GM12878 (cell line): ENCODE data around the gene IKZF1. TPM values are rescaled to one million over a fixed set of nuclear protein-coding genes. Genes with fewer than 3 reads are reported as not detected.

Experiments used
- ASH2L ChIP-seq: fragments of 300-600, 200-600 bp; sonication (generic); IDR thresholded peaks from 2 replicates; pipeline ENCODE4 v1.6.1; 2017; ENCODE audit warnings: low read depth, mild to moderate bottlenecking, borderline replicate concordance
- EP300 ChIP-seq, 2 experiments: fragments of 150-350 bp in 1 of 2; IDR thresholded peaks; 2 replicates each; pipeline ENCODE4 v1.6.1; 2011 to 2012; ENCODE audit warnings: low read depth in 2 of 2, low read length in 2 of 2, borderline replicate concordance in 1 of 2, improper control_type of control experiment in 1 of 2, inconsistent platforms in 1 of 2; ENCODE audit not compliant: control insufficient read depth in 1 of 2
- FOXK2 ChIP-seq: fragments of 450-650 bp; IDR thresholded peaks from 2 replicates; pipeline ENCODE4 v1.6.1; 2017; ENCODE audit warnings: mild to moderate bottlenecking, moderate library complexity
- IKZF2 ChIP-seq, 2 experiments: fragments of 450-650 bp; IDR thresholded peaks; 2 replicates each; pipeline ENCODE4 v1.6.1; 2017; ENCODE audit warnings: mild to moderate bottlenecking in 2 of 2, moderate library complexity in 2 of 2
- IRF4 ChIP-seq: IDR thresholded peaks from 2 replicates; pipeline ENCODE4 v1.6.1; 2011; ENCODE audit warnings: low read depth, low read length
- KAT2A ChIP-seq: conservative IDR thresholded peaks from 2 replicates; pipeline ENCODE4 v1.6.1; 2011; ENCODE audit warnings: low read depth, low read length; ENCODE audit not compliant: control insufficient read depth
- KDM1A ChIP-seq: fragments of 200-600 bp; sonication (generic); IDR thresholded peaks from 2 replicates; pipeline ENCODE4 v1.6.1; 2016; ENCODE audit warnings: borderline replicate concordance
- MTA2 ChIP-seq: fragments of 450-650 bp; IDR thresholded peaks from 2 replicates; pipeline ENCODE4 v1.6.1; 2016; ENCODE audit warnings: low read depth, mild to moderate bottlenecking, moderate library complexity
- MXI1 ChIP-seq: fragments of 150-350 bp; IDR thresholded peaks from 2 replicates; pipeline ENCODE4 v1.6.1; 2011; ENCODE audit warnings: low read depth, mild to moderate bottlenecking, inconsistent platforms, low read length, improper control_type of control experiment
- NFIC ChIP-seq: IDR thresholded peaks from 2 replicates; pipeline ENCODE4 v1.6.1; 2012; ENCODE audit warnings: low read depth, mild to moderate bottlenecking, inconsistent platforms, low read length, moderate library complexity
- NFYB ChIP-seq: IDR thresholded peaks from 2 replicates; pipeline ENCODE4 v1.6.1; 2011; ENCODE audit warnings: low read depth, mild to moderate bottlenecking, low read length, improper control_type of control experiment, moderate library complexity; ENCODE audit not compliant: insufficient read depth
- NR2C2 ChIP-seq: IDR thresholded peaks from 2 replicates; pipeline ENCODE4 v1.6.1; 2011; ENCODE audit warnings: borderline replicate concordance, low read depth; ENCODE audit not compliant: control insufficient read depth, insufficient read length
- NRF1 ChIP-seq: conservative IDR thresholded peaks from 2 replicates; pipeline ENCODE4 v1.6.1; 2011; ENCODE audit warnings: mild to moderate bottlenecking, low read depth, low read length, improper control_type of control experiment
- RBBP5 ChIP-seq: fragments of 200-600 bp; sonication (generic); conservative IDR thresholded peaks from 2 replicates; pipeline ENCODE4 v1.6.1; 2016
- RELA ChIP-seq: fragments of 450-650 bp; IDR thresholded peaks from 2 replicates; pipeline ENCODE4 v1.8.0; 2014; ENCODE audit warnings: borderline replicate concordance; ENCODE audit not compliant: partially characterized antibody
- SMAD5 ChIP-seq: IDR thresholded peaks from 2 replicates; pipeline ENCODE4 v1.6.1; 2016; ENCODE audit warnings: antibody characterized with exemption, low read depth
- SP1 ChIP-seq: IDR thresholded peaks from one replicate; pipeline ENCODE4 v1.6.1; 2011; ENCODE audit warnings: low read depth, low read length
- TCF7 ChIP-seq: IDR thresholded peaks from 2 replicates; pipeline ENCODE4 v1.6.1; 2014; ENCODE audit warnings: antibody characterized with exemption, borderline replicate concordance
- USF2 ChIP-seq: IDR thresholded peaks from 2 replicates; pipeline ENCODE4 v1.6.1; 2011; ENCODE audit warnings: low read depth, low read length, improper control_type of control experiment, borderline replicate concordance
- ZBED1 ChIP-seq: IDR thresholded peaks from 2 replicates; pipeline ENCODE4 v1.6.1; 2016; ENCODE audit warnings: borderline replicate concordance
- ZBTB11 ChIP-seq: fragments of 450-650 bp; formaldehyde crosslinking; IDR thresholded peaks from 2 replicates; pipeline ENCODE4 v1.5.0; 2022; ENCODE audit warnings: mild to moderate bottlenecking, missing genetic modification characterization
- polyA plus RNA-seq, 11 experiments: library from polyadenylated mRNA; depleted of rRNA in 4 of 11; unstranded in 6 of 11; stranded (reverse) in 5 of 11; fragments of >200 nt; fragmentation: Nextera tagmentation in 4 of 11; fragmentation: Illumina TruSeq in 1 of 11; extraction: Ambion mirVana in 4 of 11; extraction: Trizol in 1 of 11; gene quantifications; 1 replicate in 1 of 11; 2 replicates in 10 of 11; pipeline versions ENCODE4 v1.2.1 to v1.2.3, GENCODE V29; 2011 to 2016; ENCODE audit warnings: inconsistent platforms in 2 of 11, missing spikeins in 2 of 11, low read depth in 1 of 11
- total RNA-seq, 4 experiments: library from RNA; depleted of rRNA in 3 of 4; stranded (reverse); fragments of >200 nt in 3 of 4; fragmentation: Illumina TruSeq in 1 of 4; extraction: Trizol in 1 of 4; gene quantifications; 2 replicates each; pipeline versions ENCODE4 v1.2.1 to v1.2.3, GENCODE V29; 2013 to 2021
- TF ChIP-seq, protein P1 (sequence below): fragments of 450-650 bp; formaldehyde crosslinking; IDR thresholded peaks from 2 replicates; pipeline ENCODE4 v1.4.0; 2022; ENCODE audit warnings: mild to moderate bottlenecking, moderate library complexity
- TF ChIP-seq, protein P2 (sequence below): IDR thresholded peaks from 2 replicates; pipeline ENCODE4 v1.6.1; 2011; ENCODE audit warnings: low read depth, mild to moderate bottlenecking, low read length, moderate library complexity, borderline replicate concordance; ENCODE audit errors: extremely low read depth
- TF ChIP-seq, protein P3 (sequence below): IDR thresholded peaks from 2 replicates; pipeline ENCODE4 v1.6.1; 2012; ENCODE audit warnings: low read depth, low read length, improper control_type of control experiment

Gene IKZF1
- total and polyA plus RNA-seq, 10 of the 15 experiments (the other 5 are each of a cell fraction or from before 2014, with no cell fraction given): 27.2 to 125 (median 71.6) TPM

DNA sequence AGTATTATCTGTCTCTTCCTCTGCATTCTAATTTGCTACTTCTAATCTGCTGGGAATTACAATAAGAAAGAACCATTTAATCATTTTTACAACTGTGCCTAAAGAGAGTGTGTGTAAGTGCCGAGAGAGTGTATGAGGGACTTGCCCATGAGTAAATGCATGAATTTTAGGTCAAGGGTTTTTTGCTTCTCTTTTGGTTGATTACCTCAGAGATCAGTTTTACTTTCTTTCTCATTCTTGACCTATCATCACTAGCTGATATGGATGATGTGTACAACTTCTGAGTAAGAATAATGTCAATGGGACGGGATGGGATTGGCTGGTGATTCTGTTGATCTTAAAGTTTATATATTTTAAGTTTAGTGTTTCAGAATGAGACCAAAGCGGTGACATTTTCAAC is 47.8 kb downstream of the IKZF1 start (continued):
- TF ChIP-seq, protein P1, sequence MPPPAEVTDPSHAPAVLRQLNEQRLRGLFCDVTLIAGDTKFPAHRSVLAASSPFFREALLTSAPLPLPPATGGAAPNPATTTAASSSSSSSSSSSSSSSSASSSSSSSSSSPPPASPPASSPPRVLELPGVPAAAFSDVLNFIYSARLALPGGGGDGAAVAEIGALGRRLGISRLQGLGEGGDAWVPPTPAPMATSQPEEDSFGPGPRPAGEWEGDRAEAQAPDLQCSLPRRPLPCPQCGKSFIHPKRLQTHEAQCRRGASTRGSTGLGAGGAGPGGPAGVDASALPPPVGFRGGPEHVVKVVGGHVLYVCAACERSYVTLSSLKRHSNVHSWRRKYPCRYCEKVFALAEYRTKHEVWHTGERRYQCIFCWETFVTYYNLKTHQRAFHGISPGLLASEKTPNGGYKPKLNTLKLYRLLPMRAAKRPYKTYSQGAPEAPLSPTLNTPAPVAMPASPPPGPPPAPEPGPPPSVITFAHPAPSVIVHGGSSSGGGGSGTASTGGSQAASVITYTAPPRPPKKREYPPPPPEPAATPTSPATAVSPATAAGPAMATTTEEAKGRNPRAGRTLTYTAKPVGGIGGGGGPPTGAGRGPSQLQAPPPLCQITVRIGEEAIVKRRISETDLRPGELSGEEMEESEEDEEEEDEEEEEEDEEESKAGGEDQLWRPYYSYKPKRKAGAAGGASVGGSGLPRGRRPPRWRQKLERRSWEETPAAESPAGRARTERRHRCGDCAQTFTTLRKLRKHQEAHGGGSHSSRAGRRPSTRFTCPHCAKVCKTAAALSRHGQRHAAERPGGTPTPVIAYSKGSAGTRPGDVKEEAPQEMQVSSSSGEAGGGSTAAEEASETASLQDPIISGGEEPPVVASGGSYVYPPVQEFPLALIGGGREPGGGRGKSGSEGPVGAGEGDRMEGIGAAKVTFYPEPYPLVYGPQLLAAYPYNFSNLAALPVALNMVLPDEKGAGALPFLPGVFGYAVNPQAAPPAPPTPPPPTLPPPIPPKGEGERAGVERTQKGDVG (CRISPR knock-in tag): no peak
- TF ChIP-seq NRF1 (no peak), KDM1A (no peak), EP300 (IDR thresholded peaks at IDR 0.05; ENCODE audit: borderline replicate concordance in 1 of 2, control insufficient read depth in 1 of 2, low read depth in 2 of 2, low read length in 2 of 2) (peak; percentile 45 to 66; a peak in 2 of 4 replicates), NFYB (peak; percentile 47; the same call in 1 of the 2 replicates), MTA2 (peak; percentile 67), SMAD5 (no peak), ZBED1 (peak; percentile 52; the same call in 1 of the 2 replicates), NFIC (peak; percentile 89), IKZF2 (IDR thresholded peaks at IDR 0.05) (0 out of 4 replicates have a peak, but pooled peaks of 1 of the 2 experiments have one; percentile 4), ASH2L (no peak), FOXK2 (no peak), ZBTB11 (CRISPR knock-in tag) (no peak), RBBP5 (no peak), KAT2A (no peak), MXI1 (no peak; the same call in 1 of the 2 replicates), TCF7 (no peak), RELA (peak; percentile 93), USF2 (no peak), SP1 (no peak), IRF4 (peak; percentile 57; the same call in 1 of the 2 replicates), NR2C2 (no peak)
- TF ChIP-seq, protein P2, sequence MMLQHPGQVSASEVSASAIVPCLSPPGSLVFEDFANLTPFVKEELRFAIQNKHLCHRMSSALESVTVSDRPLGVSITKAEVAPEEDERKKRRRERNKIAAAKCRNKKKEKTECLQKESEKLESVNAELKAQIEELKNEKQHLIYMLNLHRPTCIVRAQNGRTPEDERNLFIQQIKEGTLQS: no peak
- TF ChIP-seq, protein P3, sequence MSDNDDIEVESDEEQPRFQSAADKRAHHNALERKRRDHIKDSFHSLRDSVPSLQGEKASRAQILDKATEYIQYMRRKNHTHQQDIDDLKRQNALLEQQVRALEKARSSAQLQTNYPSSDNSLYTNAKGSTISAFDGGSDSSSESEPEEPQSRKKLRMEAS: no peak
